Nephron (organoid): Measurements from ENCODE around the gene UGGT2.
"Not testable (repeated sequence)": the region's sequence is repeated elsewhere in the genome, so short reads cannot be mapped to it uniquely, and the experiment has no call there.

Experiments
- H3K27ac Mint-ChIP-seq, 3 experiments: 2 replicates each; pipeline ENCODE4 v1.8.0; 2020; ENCODE audit warnings: mixed read lengths in 3 of 3, mild to moderate bottlenecking in 2 of 3, moderate library complexity in 1 of 3
- H3K27me3 Mint-ChIP-seq: 2 replicates; pipeline ENCODE4 v1.8.0; 2021; ENCODE audit warnings: low read depth, mild to moderate bottlenecking, moderate library complexity, mixed read lengths
- H3K36me3 Mint-ChIP-seq: 2 replicates; pipeline ENCODE4 v1.8.0; 2020; ENCODE audit warnings: low read depth, mixed read lengths
- H3K4me1 Mint-ChIP-seq: 2 replicates; pipeline ENCODE4 v1.8.0; 2020; ENCODE audit warnings: mixed read lengths
- H3K4me3 Mint-ChIP-seq, 3 experiments: 2 replicates each; pipeline ENCODE4 v1.8.0; 2020; ENCODE audit warnings: mild to moderate bottlenecking in 3 of 3, mixed read lengths in 3 of 3, moderate library complexity in 2 of 3
- H3K9me3 Mint-ChIP-seq: 2 replicates; pipeline ENCODE4 v1.8.0; 2020; ENCODE audit warnings: mixed read lengths
- CTCF ChIP-seq, 3 experiments: fragments of 200-600 bp; sonication (generic); IDR thresholded peaks; one replicate each; pipeline ENCODE4 v1.5.0; 2021; ENCODE audit warnings: antibody characterized with exemption in 3 of 3; ENCODE audit not compliant: unreplicated experiment in 3 of 3

The UGGT2 gene

DNA sequence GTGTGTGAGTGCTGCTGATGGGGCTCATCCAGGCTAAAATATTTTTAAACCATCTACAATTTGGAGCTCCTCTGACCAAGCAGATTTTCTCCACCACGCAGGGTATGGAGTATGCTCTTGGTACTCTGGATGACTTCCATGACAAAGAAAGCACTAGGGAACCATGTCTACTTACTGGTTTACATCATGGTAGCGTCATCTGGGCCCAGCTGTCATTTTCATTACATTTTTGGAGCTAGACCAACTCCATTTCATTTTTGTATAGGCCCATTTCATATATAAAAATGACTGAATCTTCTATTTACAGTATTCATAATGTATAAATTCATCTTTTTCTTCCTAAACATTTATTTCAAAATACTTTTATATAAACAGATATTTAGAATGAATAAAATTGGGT lies 191.9 kb downstream of the UGGT2 start:
- no peak overlapping the region for H3K27ac Mint-ChIP-seq
- H3K36me3 Mint-ChIP-seq: peaks cover 23% of the 10 kb centered on the region
- H3K4me1 Mint-ChIP-seq: peaks cover 9% of the 10 kb centered on the region
- H3K27me3 Mint-ChIP-seq: no peaks in the 10 kb centered on the region
- TF ChIP-seq CTCF (IDR thresholded peaks at IDR 0.05; ENCODE audit: unreplicated experiment in 3 of 3): no peak
- no peak overlapping the region for H3K4me3 Mint-ChIP-seq
- no peaks in the 10 kb centered on the region for H3K9me3 Mint-ChIP-seq

GRCh38 chr13:95858286-95859075 lies 194.7 kb downstream of the UGGT2 start:
- no peak overlapping the region for H3K27ac Mint-ChIP-seq
- H3K36me3 Mint-ChIP-seq: peaks cover 16% of the 10 kb centered on the region
- peaks cover 5% of the 10 kb centered on the region for H3K4me1 Mint-ChIP-seq
- TF ChIP-seq CTCF (IDR thresholded peaks at IDR 0.05; ENCODE audit: unreplicated experiment in 3 of 3): no peak
- no peaks in the 10 kb centered on the region for H3K9me3 Mint-ChIP-seq
- no peak overlapping the region for H3K4me3 Mint-ChIP-seq
- H3K27me3 Mint-ChIP-seq: no peaks in the 10 kb centered on the region

DNA sequence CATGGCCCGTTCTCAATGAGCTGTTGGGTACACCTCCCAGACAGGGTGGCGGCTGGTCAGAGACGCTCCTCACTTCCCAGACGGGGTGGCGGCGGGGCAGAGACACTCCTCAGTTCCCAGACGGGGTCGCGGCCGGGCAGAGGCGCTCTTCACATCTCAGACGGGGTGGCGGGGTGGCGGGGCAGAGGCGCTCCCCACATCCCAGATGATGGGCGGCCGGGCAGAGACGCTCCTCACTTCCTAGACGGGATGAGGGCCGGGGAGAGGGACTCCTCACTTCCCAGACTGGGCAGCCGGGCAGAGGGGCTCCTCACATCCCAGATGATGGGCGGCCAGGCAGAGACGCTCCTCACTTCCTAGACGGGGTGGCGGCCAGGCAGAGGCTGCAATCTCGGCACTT lies 207.5 kb downstream of the UGGT2 start:
- H3K27me3 Mint-ChIP-seq, H3K4me1 Mint-ChIP-seq, H3K27ac Mint-ChIP-seq, H3K4me3 Mint-ChIP-seq: not testable (repeated sequence)
- Mint-ChIP-seq H3K36me3 (peaks cover 82% of the 10 kb centered on the region), H3K9me3 (peaks cover 53% of the 10 kb centered on the region)

GRCh38 chr13:95842898-95843297 lies 210.3 kb downstream of the UGGT2 start:
- no peaks in the 10 kb centered on the region for H3K27me3 Mint-ChIP-seq
- H3K4me3 Mint-ChIP-seq: no peak overlapping the region
- H3K36me3 Mint-ChIP-seq: peaks cover 81% of the 10 kb centered on the region
- H3K9me3 Mint-ChIP-seq: peaks cover 60% of the 10 kb centered on the region
- H3K4me1 Mint-ChIP-seq: no peaks in the 10 kb centered on the region
- H3K27ac Mint-ChIP-seq: no peak overlapping the region
- no peak for TF ChIP-seq CTCF (IDR thresholded peaks at IDR 0.05; ENCODE audit: unreplicated experiment in 3 of 3)

GRCh38 chr13:95841894-95842293 lies 211.3 kb downstream of the UGGT2 start:
- Mint-ChIP-seq H3K4me3 (no peak overlapping the region), H3K36me3 (peaks cover 73% of the 10 kb centered on the region), H3K27me3 (no peaks in the 10 kb centered on the region), H3K4me1 (no peaks in the 10 kb centered on the region), H3K27ac (no peak overlapping the region), H3K9me3 (peaks cover 57% of the 10 kb centered on the region)
- no peak for TF ChIP-seq CTCF (IDR thresholded peaks at IDR 0.05; ENCODE audit: unreplicated experiment in 3 of 3)

GRCh38 chr13:95834134-95834765 lies 219.0 kb downstream of the UGGT2 start:
- peaks cover 34% of the 10 kb centered on the region for H3K36me3 Mint-ChIP-seq
- TF ChIP-seq CTCF (IDR thresholded peaks at IDR 0.05; ENCODE audit: unreplicated experiment in 3 of 3): peak; percentile 92 to 96 (median 92)
- no peaks in the 10 kb centered on the region for H3K27me3 Mint-ChIP-seq
- H3K4me1 Mint-ChIP-seq: peaks cover 9% of the 10 kb centered on the region
- H3K9me3 Mint-ChIP-seq: peaks cover 24% of the 10 kb centered on the region
- H3K4me3 Mint-ChIP-seq: no peak overlapping the region
- H3K27ac Mint-ChIP-seq: no peak overlapping the region
